M059J (cell line): ENCODE measurements around the gene C5orf63. TPM values are rescaled to one million over a fixed set of nuclear protein-coding genes. Genes with fewer than 3 reads are reported as not detected.
"Not testable (repeated sequence)": the region's sequence is repeated elsewhere in the genome, so short reads cannot be mapped to it uniquely, and the experiment has no call there.

ENCODE experiments used
- DNase-seq: peaks from one replicate; pipeline ENCODE4 v3.0.0-alpha.2; 2012; ENCODE audit warnings: low read depth
- total RNA-seq: library from RNA; depleted of rRNA; stranded (reverse); fragments of >200 nt; shearing (Covaris generic); gene quantifications from 2 replicates; pipeline ENCODE4 v1.2.3, GENCODE V29; 2014; rRNA removed

Gene C5orf63
- total RNA-seq, 1 experiment from 2014 or later: 2.6 TPM

- no peak for DNase-seq
Measured at GRCh38 chr5:127008300-127008975, 64.9 kb downstream of the C5orf63 start.

GRCh38 chr5:127007522-127007921 lies 65.8 kb downstream of the C5orf63 start:
- no peak for DNase-seq

- DNase-seq: no peak
Measured at GRCh38 chr5:127006744-127007143, 66.6 kb downstream of the C5orf63 start.

GRCh38 chr5:127005282-127005681 lies 68.0 kb downstream of the C5orf63 start:
- not testable (repeated sequence) for DNase-seq

- no peak for DNase-seq
Measured at GRCh38 chr5:127004721-127005120, 68.6 kb downstream of the C5orf63 start.

- DNase-seq: no peak
Measured at GRCh38 chr5:127003798-127004495, 69.4 kb downstream of the C5orf63 start.

- DNase-seq: peak; percentile 65
Measured at GRCh38 chr5:127002390-127002789, 70.9 kb downstream of the C5orf63 start.

- DNase-seq: peak; percentile 92
Measured at GRCh38 chr5:127001621-127002296, 71.5 kb downstream of the C5orf63 start.

Other genes starting within 250 kb of the C5orf63 start
- 4.9 and 8.7 TPM in 2 replicates for gene MARCHF3, start 42.9 kb downstream of the C5orf63 start, total RNA-seq
- 0.71 and 3.1 TPM in 2 replicates for gene MEGF10, start 217.3 kb upstream of the C5orf63 start, total RNA-seq